ENCODE data around the gene UBE2V1.

DNA sequence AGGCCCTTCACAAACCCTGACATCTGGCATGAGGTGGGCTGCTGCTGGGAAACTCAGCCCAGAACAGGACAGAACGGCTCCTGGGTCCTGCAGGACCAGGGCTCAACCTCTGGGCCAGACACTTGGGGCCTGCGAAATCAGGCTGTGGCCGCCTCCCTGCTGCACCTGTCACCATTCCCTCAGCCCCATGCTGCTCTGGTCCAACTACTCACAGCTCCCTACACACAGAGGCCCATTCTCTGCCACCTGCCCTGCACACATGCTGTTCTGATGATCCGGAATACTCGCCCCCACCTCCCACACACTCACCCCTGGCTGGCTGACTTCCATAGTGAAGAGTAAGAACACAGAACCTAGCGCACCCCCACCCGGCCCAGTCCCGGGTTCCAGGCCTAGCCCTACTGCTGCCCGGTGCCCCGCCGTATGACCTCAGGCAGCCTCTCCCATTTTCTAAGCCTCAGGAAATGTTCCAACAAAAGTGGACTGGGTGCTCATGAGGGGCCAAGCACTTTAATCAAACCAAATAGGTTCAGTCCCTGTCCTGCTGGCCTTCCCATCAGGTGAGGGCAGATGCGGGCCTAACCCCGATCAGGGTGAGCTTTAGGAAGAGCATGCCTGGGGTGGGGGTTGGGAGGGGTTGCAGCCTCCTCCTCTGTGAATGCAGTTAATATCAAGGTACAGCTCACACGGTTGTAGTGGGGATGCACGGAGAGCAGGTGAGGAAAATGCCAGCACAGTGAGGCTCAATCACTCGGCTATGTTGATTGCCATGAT lies 36.7 kb upstream of the UBE2V1 start:
- TF ChIP-seq, protein P1, sequence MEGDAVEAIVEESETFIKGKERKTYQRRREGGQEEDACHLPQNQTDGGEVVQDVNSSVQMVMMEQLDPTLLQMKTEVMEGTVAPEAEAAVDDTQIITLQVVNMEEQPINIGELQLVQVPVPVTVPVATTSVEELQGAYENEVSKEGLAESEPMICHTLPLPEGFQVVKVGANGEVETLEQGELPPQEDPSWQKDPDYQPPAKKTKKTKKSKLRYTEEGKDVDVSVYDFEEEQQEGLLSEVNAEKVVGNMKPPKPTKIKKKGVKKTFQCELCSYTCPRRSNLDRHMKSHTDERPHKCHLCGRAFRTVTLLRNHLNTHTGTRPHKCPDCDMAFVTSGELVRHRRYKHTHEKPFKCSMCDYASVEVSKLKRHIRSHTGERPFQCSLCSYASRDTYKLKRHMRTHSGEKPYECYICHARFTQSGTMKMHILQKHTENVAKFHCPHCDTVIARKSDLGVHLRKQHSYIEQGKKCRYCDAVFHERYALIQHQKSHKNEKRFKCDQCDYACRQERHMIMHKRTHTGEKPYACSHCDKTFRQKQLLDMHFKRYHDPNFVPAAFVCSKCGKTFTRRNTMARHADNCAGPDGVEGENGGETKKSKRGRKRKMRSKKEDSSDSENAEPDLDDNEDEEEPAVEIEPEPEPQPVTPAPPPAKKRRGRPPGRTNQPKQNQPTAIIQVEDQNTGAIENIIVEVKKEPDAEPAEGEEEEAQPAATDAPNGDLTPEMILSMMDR (IDR thresholded peaks at IDR 0.05) = no peak
- TF ChIP-seq POLR2A (IDR thresholded peaks at IDR 0.05; ENCODE audit: low read length) (no peak), GATA3 (IDR thresholded peaks at IDR 0.05; ENCODE audit: borderline replicate concordance) (no peak), MAX (IDR thresholded peaks at IDR 0.05) (no peak), HDAC2 (IDR thresholded peaks at IDR 0.05) (no peak), EP300 (IDR thresholded peaks at IDR 0.05) (no peak), ZFP36 (IDR thresholded peaks at IDR 0.05; ENCODE audit: borderline replicate concordance, partially characterized antibody) (no peak), RAD21 (conservative IDR thresholded peaks at IDR 0.05 in 1 of 2, IDR thresholded peaks at IDR 0.05 in 1 of 2) (no peak), FOXS1 (CRISPR knock-in tag; IDR thresholded peaks at IDR 0.05) (no peak), SMC3 (IDR thresholded peaks at IDR 0.05) (no peak), CBX8 (IDR thresholded peaks at IDR 0.05) (no peak)
